Liver (tissue), 9 donors: ENCODE measurements around the gene ARHGEF7. TPM values are rescaled to one million over a fixed set of nuclear protein-coding genes. Genes with fewer than 3 reads are reported as not detected.

Source experiments
- DNase-seq: peaks from one replicate; pipeline ENCODE4 v3.0.0-alpha.2; 2017; ENCODE audit warnings: low spot score
- H3K27ac ChIP-seq, 2 donors: one replicate each; pipeline ENCODE4 v1.7.0; 2013; ENCODE audit warnings: inconsistent platforms in 2 of 2, low read length in 2 of 2, control low read depth in 1 of 2, low read depth in 1 of 2, mild to moderate bottlenecking in 1 of 2
- H3K27me3 ChIP-seq, 4 donors: one replicate each; pipeline versions ENCODE4 v1.6.1 to v1.7.0; 2013; ENCODE audit warnings: low read length in 3 of 4, inconsistent platforms in 1 of 4, mild to moderate bottlenecking in 1 of 4, moderate library complexity in 1 of 4; ENCODE audit not compliant: control insufficient read depth in 4 of 4, insufficient read depth in 4 of 4
- H3K36me3 ChIP-seq, 4 donors: one replicate each; pipeline versions ENCODE4 v1.6.1 to v1.7.0; 2013; ENCODE audit warnings: low read length in 3 of 4, mild to moderate bottlenecking in 3 of 4, low read depth in 1 of 4, moderate library complexity in 1 of 4; ENCODE audit not compliant: control insufficient read depth in 4 of 4, insufficient read depth in 3 of 4
- H3K4me1 ChIP-seq, 4 donors: one replicate each; pipeline versions ENCODE4 v1.6.1 to v1.7.0; 2013; ENCODE audit warnings: low read length in 3 of 4, mild to moderate bottlenecking in 3 of 4, moderate library complexity in 1 of 4; ENCODE audit not compliant: control insufficient read depth in 4 of 4, insufficient read depth in 4 of 4
- H3K4me3 ChIP-seq, 3 donors: one replicate each; pipeline versions ENCODE4 v1.6.1 to v1.7.0; 2013; ENCODE audit warnings: low read length in 3 of 3, control low read depth in 1 of 3, low read depth in 1 of 3, mild to moderate bottlenecking in 1 of 3
- H3K9ac ChIP-seq, 2 donors: one replicate each; pipeline ENCODE4 v1.7.0; 2013; ENCODE audit warnings: low read length in 2 of 2, mild to moderate bottlenecking in 2 of 2, moderate library complexity in 2 of 2, control low read depth in 1 of 2, low read depth in 1 of 2
- H3K9me3 ChIP-seq, 4 donors: one replicate each; pipeline versions ENCODE4 v1.6.1 to v1.7.0; 2013; ENCODE audit warnings: low read length in 3 of 4; ENCODE audit not compliant: control insufficient read depth in 4 of 4
- EGR1 ChIP-seq, 2 donors: IDR thresholded peaks; 2 replicates each; pipeline ENCODE4 v1.6.1; 2016 to 2018; ENCODE audit warnings: antibody characterized with exemption in 2 of 2, low read depth in 2 of 2
- HNF4G ChIP-seq: IDR thresholded peaks from 2 replicates; pipeline ENCODE4 v1.6.1; 2016; ENCODE audit warnings: antibody characterized with exemption
- JUND ChIP-seq, 2 donors: IDR thresholded peaks; 2 replicates each; pipeline ENCODE4 v1.6.1; 2016; ENCODE audit warnings: antibody characterized with exemption in 2 of 2
- NR2F2 ChIP-seq: IDR thresholded peaks from 2 replicates; pipeline ENCODE4 v1.6.1; 2016; ENCODE audit warnings: antibody characterized with exemption
- RAD21 ChIP-seq, 2 donors: IDR thresholded peaks; 2 replicates each; pipeline ENCODE4 v1.6.1; 2016; ENCODE audit warnings: antibody characterized with exemption in 2 of 2, mild to moderate bottlenecking in 2 of 2
- RXRA ChIP-seq, 2 donors: IDR thresholded peaks; 2 replicates each; pipeline ENCODE4 v1.6.1; 2017 to 2018; ENCODE audit warnings: antibody characterized with exemption in 2 of 2, mild to moderate bottlenecking in 1 of 2
- SP1 ChIP-seq: IDR thresholded peaks from 2 replicates; pipeline ENCODE4 v1.6.1; 2018; ENCODE audit warnings: antibody characterized with exemption, mild to moderate bottlenecking
- TAF1 ChIP-seq: conservative IDR thresholded peaks from 2 replicates; pipeline ENCODE4 v1.6.1; 2016; ENCODE audit warnings: antibody characterized with exemption, mild to moderate bottlenecking
- WGBS: extraction: QIAGEN DNeasy Blood & Tissue Kit; methylation state at CpG from one replicate; pipeline ENCODE4 v1.1.7; 2013; 5-methylcytosine and 5-hydroxymethylcytosine counted together
- polyA plus RNA-seq, 2 donors: library from polyadenylated mRNA; stranded (reverse) in 1 of 2; unstranded in 1 of 2; fragments of 200-250 nt in 1 of 2; fragments of >200 nt in 1 of 2; fragmentation: Nextera tagmentation in 1 of 2; extraction: Ambion mirVana in 1 of 2; gene quantifications; one replicate each; pipeline versions ENCODE4 v1.2.1 to v1.2.3, GENCODE V29; 2013 to 2015
- total RNA-seq, 2 donors: library from RNA; depleted of rRNA; stranded (reverse); fragments of >200 nt; gene quantifications; one replicate each; pipeline ENCODE4 v1.2.3, GENCODE V29; 2014
- TF ChIP-seq, protein P1 (sequence below): IDR thresholded peaks from 2 replicates; pipeline ENCODE4 v1.6.1; 2016; ENCODE audit warnings: antibody characterized with exemption, mild to moderate bottlenecking
- TF ChIP-seq, protein P2 (sequence below): fragments of 150-350 bp; IDR thresholded peaks from 2 replicates; pipeline ENCODE4 v1.5.1; 2017; ENCODE audit warnings: improper control_type of control experiment, low read depth, low read length; ENCODE audit not compliant: missing input control
- TF ChIP-seq, protein P3 (sequence below): IDR thresholded peaks from 2 replicates; pipeline ENCODE4 v1.6.1; 2016; ENCODE audit warnings: antibody characterized with exemption
- donor health status: healthy.
- donor health status: healthy.
- donor health status: healthy.
- donor health status: healthy.
- donor health status: healthy.

The ARHGEF7 gene
- total and polyA plus RNA-seq, 4 donors, result 10.3 to 37.5 (median 20.1) TPM

DNA sequence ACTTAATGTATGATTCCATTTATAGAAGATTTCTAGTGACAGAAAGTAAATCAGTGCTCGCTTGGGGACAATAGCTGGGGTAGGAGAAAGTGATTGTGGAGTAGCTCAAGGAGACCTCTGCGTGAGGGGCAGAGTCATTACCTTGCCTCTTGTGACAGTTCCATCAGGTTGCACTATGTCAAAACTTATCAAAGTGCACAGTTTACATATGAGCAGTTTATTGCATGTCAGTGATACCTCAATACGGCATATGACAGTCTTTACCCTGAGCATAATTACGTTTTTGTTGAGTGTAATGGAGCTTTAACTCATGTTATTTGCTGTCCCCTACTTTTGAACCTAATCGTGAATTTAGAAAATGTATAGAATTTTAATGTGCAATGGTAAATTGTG, 15.0 kb downstream of the ARHGEF7 start:
- H3K9me3 ChIP-seq, result no peaks in the 10 kb centered on the region
- no peak overlapping the region for H3K9ac ChIP-seq
- H3K4me1 ChIP-seq, result peaks cover 0 to 2% (median 0%) of the 10 kb centered on the region in 4 donors
- TF ChIP-seq HNF4G (no peak), TAF1 (no peak)
- no peak overlapping the region for H3K4me3 ChIP-seq
- no peak overlapping the region for H3K27ac ChIP-seq
- no peak for DNase-seq
- no peaks in the 10 kb centered on the region for H3K36me3 ChIP-seq
- 85% methylated on average over 5 of the region's 5 CpGs for WGBS
- no peaks in the 10 kb centered on the region for H3K27me3 ChIP-seq

DNA sequence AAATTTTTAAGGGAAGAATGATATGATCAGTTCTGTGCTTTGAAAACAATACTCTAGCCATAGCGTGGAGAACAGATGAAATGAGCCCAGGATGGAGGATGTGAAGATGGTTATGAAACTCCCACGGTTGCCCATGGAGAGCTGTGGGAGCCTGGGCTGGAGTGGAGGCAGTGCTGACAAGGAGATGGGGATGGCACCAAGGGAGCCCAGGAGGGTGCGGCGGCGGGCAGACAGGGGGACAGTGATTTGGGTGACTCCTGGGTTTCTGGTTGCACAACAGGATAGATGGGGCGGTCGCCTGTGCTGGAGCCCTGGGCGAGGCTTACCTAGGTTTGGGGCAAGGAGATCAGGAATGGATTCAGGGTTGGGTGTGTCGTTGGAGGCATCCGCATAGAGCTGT, 15.9 kb downstream of the ARHGEF7 start:
- Histone ChIP-seq H3K27me3 (no peaks in the 10 kb centered on the region), H3K36me3 (no peaks in the 10 kb centered on the region), H3K9me3 (no peaks in the 10 kb centered on the region), H3K27ac (no peak overlapping the region), H3K4me1 (peaks cover 0 to 2% (median 0%) of the 10 kb centered on the region in 4 donors), H3K4me3 (no peak overlapping the region), H3K9ac (no peak overlapping the region)
- 94% methylated on average over 10 of the region's 10 CpGs for WGBS
- TF ChIP-seq NR2F2 (no peak), JUND (IDR thresholded peaks at IDR 0.05) (no peak), RXRA (IDR thresholded peaks at IDR 0.05) (no peak), SP1 (no peak), RAD21 (IDR thresholded peaks at IDR 0.05) (no peak)
- TF ChIP-seq, protein P1, sequence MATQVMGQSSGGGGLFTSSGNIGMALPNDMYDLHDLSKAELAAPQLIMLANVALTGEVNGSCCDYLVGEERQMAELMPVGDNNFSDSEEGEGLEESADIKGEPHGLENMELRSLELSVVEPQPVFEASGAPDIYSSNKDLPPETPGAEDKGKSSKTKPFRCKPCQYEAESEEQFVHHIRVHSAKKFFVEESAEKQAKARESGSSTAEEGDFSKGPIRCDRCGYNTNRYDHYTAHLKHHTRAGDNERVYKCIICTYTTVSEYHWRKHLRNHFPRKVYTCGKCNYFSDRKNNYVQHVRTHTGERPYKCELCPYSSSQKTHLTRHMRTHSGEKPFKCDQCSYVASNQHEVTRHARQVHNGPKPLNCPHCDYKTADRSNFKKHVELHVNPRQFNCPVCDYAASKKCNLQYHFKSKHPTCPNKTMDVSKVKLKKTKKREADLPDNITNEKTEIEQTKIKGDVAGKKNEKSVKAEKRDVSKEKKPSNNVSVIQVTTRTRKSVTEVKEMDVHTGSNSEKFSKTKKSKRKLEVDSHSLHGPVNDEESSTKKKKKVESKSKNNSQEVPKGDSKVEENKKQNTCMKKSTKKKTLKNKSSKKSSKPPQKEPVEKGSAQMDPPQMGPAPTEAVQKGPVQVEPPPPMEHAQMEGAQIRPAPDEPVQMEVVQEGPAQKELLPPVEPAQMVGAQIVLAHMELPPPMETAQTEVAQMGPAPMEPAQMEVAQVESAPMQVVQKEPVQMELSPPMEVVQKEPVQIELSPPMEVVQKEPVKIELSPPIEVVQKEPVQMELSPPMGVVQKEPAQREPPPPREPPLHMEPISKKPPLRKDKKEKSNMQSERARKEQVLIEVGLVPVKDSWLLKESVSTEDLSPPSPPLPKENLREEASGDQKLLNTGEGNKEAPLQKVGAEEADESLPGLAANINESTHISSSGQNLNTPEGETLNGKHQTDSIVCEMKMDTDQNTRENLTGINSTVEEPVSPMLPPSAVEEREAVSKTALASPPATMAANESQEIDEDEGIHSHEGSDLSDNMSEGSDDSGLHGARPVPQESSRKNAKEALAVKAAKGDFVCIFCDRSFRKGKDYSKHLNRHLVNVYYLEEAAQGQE, result no peak
- TF ChIP-seq, protein P2, sequence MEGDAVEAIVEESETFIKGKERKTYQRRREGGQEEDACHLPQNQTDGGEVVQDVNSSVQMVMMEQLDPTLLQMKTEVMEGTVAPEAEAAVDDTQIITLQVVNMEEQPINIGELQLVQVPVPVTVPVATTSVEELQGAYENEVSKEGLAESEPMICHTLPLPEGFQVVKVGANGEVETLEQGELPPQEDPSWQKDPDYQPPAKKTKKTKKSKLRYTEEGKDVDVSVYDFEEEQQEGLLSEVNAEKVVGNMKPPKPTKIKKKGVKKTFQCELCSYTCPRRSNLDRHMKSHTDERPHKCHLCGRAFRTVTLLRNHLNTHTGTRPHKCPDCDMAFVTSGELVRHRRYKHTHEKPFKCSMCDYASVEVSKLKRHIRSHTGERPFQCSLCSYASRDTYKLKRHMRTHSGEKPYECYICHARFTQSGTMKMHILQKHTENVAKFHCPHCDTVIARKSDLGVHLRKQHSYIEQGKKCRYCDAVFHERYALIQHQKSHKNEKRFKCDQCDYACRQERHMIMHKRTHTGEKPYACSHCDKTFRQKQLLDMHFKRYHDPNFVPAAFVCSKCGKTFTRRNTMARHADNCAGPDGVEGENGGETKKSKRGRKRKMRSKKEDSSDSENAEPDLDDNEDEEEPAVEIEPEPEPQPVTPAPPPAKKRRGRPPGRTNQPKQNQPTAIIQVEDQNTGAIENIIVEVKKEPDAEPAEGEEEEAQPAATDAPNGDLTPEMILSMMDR, result no peak
- TF ChIP-seq, protein P3, sequence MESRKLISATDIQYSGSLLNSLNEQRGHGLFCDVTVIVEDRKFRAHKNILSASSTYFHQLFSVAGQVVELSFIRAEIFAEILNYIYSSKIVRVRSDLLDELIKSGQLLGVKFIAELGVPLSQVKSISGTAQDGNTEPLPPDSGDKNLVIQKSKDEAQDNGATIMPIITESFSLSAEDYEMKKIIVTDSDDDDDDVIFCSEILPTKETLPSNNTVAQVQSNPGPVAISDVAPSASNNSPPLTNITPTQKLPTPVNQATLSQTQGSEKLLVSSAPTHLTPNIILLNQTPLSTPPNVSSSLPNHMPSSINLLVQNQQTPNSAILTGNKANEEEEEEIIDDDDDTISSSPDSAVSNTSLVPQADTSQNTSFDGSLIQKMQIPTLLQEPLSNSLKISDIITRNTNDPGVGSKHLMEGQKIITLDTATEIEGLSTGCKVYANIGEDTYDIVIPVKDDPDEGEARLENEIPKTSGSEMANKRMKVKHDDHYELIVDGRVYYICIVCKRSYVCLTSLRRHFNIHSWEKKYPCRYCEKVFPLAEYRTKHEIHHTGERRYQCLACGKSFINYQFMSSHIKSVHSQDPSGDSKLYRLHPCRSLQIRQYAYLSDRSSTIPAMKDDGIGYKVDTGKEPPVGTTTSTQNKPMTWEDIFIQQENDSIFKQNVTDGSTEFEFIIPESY, result no peak
- no peak for DNase-seq

DNA sequence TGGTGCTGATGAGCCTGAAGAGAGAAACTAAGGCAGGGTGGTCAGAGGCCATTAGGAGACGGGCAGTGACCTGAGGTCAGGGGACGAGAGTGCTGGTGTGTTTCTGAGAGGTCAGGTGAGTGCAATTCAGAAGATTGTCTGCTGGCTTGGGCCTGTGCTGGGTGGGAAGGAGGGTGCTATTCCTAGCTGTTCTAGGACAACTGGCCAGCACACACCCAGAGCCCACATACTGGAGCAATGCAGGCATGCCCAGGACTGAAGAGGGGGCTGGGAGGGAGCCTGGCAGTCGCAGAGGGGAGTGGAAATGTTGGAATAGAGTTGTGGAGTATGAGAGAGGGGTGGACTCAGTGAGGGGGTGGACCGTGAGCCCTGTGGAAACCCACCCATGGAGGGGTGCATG, 16.5 kb downstream of the ARHGEF7 start:
- Histone ChIP-seq H3K4me1 (peaks cover 0 to 2% (median 0%) of the 10 kb centered on the region in 4 donors), H3K4me3 (no peak overlapping the region), H3K27me3 (no peaks in the 10 kb centered on the region), H3K9me3 (no peaks in the 10 kb centered on the region), H3K9ac (no peak overlapping the region), H3K27ac (no peak overlapping the region), H3K36me3 (no peaks in the 10 kb centered on the region)
- no peak for TF ChIP-seq EGR1 (IDR thresholded peaks at IDR 0.05; ENCODE audit: low read depth in 2 of 2)
- WGBS, result 80% methylated on average over 4 of the region's 4 CpGs
- DNase-seq, result no peak
